ENCODE results near the gene GNAQ.

The GNAQ gene

GRCh38 chr9:78004478-78005229 is 27.0 kb downstream of the GNAQ start:
- no peak overlapping the region for H3K4me3 ChIP-seq (ENCODE audit: low read depth, low read length)
- TF ChIP-seq, protein P1, sequence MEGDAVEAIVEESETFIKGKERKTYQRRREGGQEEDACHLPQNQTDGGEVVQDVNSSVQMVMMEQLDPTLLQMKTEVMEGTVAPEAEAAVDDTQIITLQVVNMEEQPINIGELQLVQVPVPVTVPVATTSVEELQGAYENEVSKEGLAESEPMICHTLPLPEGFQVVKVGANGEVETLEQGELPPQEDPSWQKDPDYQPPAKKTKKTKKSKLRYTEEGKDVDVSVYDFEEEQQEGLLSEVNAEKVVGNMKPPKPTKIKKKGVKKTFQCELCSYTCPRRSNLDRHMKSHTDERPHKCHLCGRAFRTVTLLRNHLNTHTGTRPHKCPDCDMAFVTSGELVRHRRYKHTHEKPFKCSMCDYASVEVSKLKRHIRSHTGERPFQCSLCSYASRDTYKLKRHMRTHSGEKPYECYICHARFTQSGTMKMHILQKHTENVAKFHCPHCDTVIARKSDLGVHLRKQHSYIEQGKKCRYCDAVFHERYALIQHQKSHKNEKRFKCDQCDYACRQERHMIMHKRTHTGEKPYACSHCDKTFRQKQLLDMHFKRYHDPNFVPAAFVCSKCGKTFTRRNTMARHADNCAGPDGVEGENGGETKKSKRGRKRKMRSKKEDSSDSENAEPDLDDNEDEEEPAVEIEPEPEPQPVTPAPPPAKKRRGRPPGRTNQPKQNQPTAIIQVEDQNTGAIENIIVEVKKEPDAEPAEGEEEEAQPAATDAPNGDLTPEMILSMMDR (IDR thresholded peaks at IDR 0.05; ENCODE audit: borderline replicate concordance, insufficient read depth, low read depth, low read length), result peak; percentile 25; the same call in 1 of the 2 replicates

DNA sequence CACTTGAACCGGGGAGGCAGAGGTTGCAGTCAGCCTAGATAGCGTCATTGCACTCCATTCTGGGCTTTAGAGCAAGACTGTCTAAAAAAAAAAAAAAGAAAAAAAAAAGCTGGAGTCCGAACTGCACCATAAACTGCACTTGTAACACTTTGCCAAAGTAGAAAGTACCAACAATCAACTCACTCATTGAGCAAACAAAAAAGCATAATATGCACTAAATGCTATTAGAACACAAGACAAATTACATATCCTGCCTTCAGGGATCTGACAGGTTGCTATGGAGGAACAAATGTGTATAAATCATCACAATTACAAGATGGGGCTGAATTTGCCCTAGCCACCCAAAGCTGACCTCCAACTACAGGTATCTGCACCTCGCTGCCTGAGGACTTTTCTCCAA is 27.9 kb downstream of the GNAQ start:
- no peak overlapping the region for H3K4me3 ChIP-seq (ENCODE audit: low read depth, low read length)
- TF ChIP-seq, protein P1 (IDR thresholded peaks at IDR 0.05; ENCODE audit: borderline replicate concordance, insufficient read depth, low read depth, low read length), result no peak

DNA sequence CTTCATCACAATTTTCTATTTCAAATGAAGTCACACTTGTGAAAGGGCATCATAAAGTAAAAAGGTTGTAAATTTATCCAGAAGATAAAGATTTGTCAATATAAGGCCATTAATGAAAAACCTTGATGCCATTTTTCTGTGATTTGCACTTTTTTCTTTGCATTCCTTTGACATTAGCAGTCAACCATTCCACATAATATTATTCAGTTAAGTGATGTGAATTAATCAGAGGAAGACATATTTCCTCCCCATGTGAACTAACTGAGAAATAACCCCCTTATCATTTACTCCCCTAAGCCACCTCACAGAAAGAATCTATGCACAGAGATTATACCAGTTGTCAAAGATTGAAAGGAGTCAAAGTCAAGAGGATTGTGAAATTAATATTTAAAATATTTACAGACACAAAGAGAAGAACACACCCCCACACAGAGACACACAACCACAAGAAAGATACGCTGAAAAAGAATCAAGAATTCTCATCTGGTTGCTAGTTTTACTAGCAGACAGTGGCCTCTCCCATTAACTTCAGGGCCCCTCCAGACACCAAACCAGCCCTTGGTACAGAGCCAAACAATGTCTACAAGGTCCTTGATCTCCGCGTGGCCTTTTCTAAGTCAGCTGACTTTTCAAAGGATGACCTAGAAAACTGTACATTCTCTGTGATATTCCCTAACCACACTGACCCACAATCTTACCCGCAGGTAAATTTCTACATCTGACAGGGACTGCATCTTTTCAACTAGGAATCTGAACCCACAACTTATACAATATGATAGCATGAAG is 29.5 kb downstream of the GNAQ start:
- TF ChIP-seq, protein P1 (IDR thresholded peaks at IDR 0.05; ENCODE audit: borderline replicate concordance, insufficient read depth, low read depth, low read length), result no peak
- no peak overlapping the region for H3K4me3 ChIP-seq (ENCODE audit: low read depth, low read length)

DNA sequence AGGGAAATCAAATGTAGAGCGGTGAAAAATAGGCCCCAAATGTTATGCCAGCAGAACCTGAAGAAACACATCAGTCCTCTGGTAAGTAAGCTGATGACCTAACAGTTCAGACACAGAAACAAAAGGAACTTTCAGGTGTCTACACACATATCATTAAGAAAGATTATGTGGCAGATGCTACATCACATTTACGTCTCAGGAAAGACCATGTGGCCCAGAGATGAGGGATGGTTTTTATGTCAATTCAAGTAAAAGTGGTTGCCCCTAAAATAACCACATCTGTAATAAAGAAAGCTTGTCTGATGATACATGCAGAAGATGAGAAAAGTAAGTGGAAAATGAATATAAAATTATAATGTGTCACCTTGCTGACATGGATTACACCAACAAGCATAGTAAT is 31.4 kb downstream of the GNAQ start:
- no peak overlapping the region for H3K4me3 ChIP-seq (ENCODE audit: low read depth, low read length)

GRCh38 chr9:77999231-77999631 is 32.4 kb downstream of the GNAQ start:
- no peak overlapping the region for H3K4me3 ChIP-seq (ENCODE audit: low read depth, low read length)
- TF ChIP-seq, protein P1 (IDR thresholded peaks at IDR 0.05; ENCODE audit: borderline replicate concordance, insufficient read depth, low read depth, low read length), result no peak

More for the DNA sequence above, 31.4 kb downstream of the GNAQ start:
- TF ChIP-seq, protein P1 (IDR thresholded peaks at IDR 0.05; ENCODE audit: borderline replicate concordance, insufficient read depth, low read depth, low read length), result no peak

GRCh38 chr9:77997611-77998284 is 33.9 kb downstream of the GNAQ start:
- H3K4me3 ChIP-seq (ENCODE audit: low read depth, low read length), result no peak overlapping the region
- TF ChIP-seq, protein P1 (IDR thresholded peaks at IDR 0.05; ENCODE audit: borderline replicate concordance, insufficient read depth, low read depth, low read length), result no peak

All from GM12875 (cell line).